Middle frontal gyrus (tissue), 1 donor: ENCODE results near the gene PRKAR2A.

Source experiments
- DNase-seq: peaks from one replicate; pipeline ENCODE4 v3.0.0-alpha.2; 2015; ENCODE audit warnings: low spot score; ENCODE audit errors: extremely low spot score

The PRKAR2A gene

DNA sequence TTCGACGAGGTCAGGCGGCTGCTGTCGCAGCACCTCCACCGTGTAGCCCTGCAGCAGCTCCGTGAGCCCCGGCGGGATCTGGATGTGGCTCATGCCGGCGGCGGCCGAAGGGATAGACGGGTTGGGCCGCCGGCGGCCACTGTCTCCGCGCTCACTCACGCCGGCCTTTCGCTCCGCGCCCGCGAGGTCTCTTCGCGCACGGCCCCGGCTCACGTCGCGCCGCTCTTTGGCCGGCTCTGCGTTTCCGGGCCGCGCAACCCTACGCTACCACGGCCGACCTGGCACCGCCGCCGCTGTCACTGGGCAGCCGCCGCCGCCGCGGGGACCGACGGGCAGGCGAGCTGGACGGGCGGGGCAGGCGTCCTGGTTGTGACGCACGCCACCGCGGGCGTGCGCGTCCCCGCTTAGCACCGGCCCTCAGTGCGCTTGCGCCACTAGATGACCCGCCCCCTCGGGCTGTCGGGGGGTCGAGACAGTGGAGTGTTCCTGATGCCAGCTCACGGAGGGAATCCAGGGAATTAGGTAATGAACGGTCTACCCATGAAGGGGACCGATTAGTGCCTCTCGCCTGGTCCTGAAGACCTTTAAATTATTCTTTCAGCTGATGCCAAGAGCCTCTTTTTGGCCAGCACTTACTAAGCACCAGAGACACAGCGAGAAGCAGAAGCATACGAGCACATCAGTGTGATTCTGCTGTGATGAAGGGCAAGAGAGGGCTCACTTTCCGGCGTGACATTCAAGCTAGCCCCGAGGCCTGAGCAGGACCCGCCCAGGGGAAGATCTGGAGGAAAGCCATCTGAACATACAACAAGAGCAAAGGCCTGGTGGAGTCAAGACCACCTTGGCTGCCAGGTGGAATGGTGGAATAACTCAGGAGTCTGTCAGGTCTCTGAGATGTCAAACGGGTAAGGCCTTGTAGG lies at the start of gene PRKAR2A:
PRKAR2A (minus strand) TSS at position 371 of the 920 bp plus-strand sequence; CDS start at position 93, 278 bp downstream.
- DNase-seq: peak; percentile 95

- no peak for DNase-seq
Observed at GRCh38 chr3:48896936-48897335, 49.3 kb upstream of the PRKAR2A start.

DNA sequence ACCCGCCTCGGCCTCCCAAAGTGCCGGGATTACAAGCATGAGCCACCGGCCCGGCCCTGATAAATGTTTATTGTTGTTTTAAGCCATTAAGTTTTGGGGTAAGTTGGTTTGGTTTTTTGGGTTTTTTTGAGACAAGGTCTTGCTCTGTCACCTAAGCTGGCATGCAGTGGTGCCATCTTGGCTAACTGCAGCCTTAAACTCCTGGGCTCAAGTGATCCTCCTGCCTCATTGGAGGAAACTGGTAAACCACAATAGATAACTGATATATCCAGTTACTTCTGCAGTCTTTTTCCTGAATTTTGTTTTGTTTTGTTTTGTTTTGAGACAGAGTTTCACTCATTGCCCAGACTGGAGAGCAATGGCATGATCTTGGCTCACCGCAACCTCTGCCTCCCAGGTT lies 46.8 kb upstream of the PRKAR2A start:
- no peak for DNase-seq

- DNase-seq: no peak
Observed at GRCh38 chr3:48891606-48892005, 43.9 kb upstream of the PRKAR2A start.

GRCh38 chr3:48885753-48886152 lies 38.1 kb upstream of the PRKAR2A start:
- no peak for DNase-seq

- DNase-seq: no peak
Observed at GRCh38 chr3:48881652-48882114, 34.0 kb upstream of the PRKAR2A start.

- no peak for DNase-seq
Observed at GRCh38 chr3:48881006-48881405, 33.3 kb upstream of the PRKAR2A start.

DNA sequence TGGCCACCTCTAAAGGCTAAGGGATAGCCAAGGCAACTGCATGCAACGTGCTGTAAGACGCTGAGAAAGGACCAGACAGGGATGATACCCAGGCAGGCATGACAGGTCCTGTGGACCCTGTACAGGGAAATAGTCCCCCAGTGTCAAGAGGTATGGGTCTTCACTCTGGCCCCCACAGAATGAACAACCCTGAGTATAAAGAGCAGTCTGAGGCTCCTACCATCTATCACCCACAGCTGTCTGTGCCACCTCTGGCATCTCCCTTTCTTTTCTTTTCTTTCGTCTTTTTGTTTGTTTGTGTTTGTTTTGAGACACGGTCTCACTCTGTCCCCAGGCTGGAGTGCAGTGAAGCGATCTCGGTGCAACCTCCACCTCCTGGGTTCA lies 32.3 kb upstream of the PRKAR2A start:
- no peak for DNase-seq

GRCh38 chr3:48879307-48879993 lies 31.8 kb upstream of the PRKAR2A start:
- no peak for DNase-seq

- DNase-seq: no peak
Observed at GRCh38 chr3:48877671-48878070, 30.0 kb upstream of the PRKAR2A start.

DNA sequence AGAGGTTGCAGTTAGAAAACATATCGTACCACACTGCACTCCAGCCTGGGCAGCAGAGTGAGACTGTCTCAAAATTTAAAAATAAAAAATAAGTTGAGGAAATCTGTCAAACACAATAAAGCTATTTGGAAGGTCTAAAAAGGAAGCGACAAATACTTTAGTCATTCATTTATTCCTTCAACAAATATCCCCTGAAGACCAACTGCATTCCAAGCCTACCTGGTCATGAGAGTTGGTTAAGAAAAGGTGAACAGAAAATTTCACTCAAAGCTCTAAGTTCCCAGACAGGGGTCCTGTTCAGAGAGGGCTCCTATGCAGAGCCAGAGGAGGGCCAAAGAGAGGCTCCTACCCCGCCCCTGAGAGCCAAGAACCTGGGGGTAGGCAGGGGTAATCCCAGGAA lies 15.4 kb upstream of the PRKAR2A start:
- DNase-seq: no peak

DNA sequence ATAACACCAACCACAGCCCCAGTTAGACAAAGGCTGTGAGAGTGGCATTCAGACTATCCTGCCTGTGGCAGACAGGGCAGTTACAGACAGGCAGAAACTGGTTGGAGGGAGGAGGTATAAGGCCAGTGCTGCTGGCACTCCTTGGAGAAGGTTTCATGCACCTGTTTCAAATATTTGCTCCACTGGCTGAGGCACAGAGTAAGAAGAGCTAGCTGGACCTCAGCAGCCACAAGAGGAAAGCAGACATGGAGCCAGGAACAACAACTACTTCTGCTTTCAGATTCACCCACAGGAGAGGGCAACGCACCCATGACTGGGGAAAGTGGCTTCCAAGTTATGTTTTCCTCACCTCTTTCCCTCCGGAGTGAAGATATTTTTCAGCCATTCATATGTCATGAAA lies 11.5 kb upstream of the PRKAR2A start:
- no peak for DNase-seq

- no peak for DNase-seq
Observed at GRCh38 chr3:48858709-48859108, 11.0 kb upstream of the PRKAR2A start.

- DNase-seq: no peak
Observed at GRCh38 chr3:48857641-48858040, 10.0 kb upstream of the PRKAR2A start.

- no peak for DNase-seq
Observed at GRCh38 chr3:48856469-48856868, 8.8 kb upstream of the PRKAR2A start.

DNA sequence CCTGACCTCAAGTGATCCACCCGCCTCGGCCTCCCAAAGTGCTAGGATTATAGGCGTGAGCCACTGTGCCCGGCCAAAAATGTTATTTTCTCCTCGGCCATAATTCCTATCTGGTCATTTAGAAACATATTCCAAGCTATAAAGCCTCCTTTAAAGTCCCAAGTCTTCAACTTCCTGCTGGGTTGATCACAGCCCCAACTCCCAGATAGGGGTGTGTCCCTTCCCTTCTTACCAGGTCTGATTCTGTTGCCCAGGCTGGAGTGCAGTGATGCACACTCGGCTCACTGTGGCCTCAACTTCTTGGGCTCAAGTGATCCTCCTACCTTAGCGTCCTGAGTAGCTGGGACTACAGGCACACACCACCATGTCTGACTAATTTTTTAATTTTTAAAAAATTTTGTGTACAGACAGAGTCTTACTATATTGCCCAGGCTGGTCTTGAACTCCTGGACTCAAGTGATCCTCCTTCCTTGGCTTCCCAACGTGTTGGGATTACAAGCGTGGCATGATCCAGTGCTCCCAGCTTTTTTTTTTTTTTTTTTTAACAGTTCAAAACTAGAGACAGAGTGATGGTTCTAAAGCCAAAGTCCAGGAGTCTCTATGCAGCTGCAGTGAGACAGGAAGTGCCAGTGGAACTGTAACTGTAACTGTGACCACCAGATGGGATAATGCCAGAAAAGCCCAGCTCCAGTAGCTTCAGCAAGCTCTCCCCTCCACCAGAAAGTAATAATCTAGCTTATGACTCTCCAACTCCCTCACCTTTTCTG lies 8.2 kb upstream of the PRKAR2A start:
- DNase-seq: no peak

DNA sequence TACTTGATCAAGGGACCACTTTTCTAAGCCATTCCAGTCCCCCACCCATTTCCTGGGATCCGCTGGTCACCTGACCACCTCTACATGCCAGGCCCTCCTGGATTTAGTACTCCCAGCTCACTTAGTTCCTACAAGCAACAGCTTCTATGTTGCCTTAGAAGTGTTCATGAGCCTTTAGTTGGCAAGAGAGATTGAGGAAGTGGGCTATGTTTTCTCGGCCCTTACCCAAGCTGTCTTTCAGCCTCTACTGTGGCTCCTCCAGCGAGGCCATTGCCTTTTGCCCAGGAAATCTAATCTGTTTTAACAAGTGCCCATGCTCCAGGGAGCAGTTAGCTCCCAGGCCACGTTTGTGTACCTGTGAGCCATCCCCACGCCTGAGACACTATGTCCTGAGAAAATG lies 4.5 kb upstream of the PRKAR2A start:
- DNase-seq: no peak

DNA sequence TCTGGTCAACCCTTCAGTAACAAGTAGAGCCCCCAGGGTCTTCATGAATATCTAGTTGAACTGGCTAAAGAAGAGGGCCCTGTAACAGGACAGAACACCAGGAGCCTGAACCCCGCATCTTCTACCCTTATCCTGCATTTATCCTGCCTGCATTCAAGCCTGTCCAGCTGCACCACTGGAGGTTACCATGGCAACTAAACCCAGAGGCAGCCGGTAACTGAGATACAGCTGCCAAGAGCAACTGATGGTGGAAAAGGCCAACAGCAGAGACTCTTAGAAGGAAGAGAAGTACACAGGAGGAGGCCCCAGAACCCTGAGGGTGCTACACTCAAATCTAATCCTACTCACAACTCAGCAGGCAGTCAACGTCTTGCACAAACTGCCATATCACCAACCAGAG lies 3.7 kb upstream of the PRKAR2A start:
- no peak for DNase-seq

DNA sequence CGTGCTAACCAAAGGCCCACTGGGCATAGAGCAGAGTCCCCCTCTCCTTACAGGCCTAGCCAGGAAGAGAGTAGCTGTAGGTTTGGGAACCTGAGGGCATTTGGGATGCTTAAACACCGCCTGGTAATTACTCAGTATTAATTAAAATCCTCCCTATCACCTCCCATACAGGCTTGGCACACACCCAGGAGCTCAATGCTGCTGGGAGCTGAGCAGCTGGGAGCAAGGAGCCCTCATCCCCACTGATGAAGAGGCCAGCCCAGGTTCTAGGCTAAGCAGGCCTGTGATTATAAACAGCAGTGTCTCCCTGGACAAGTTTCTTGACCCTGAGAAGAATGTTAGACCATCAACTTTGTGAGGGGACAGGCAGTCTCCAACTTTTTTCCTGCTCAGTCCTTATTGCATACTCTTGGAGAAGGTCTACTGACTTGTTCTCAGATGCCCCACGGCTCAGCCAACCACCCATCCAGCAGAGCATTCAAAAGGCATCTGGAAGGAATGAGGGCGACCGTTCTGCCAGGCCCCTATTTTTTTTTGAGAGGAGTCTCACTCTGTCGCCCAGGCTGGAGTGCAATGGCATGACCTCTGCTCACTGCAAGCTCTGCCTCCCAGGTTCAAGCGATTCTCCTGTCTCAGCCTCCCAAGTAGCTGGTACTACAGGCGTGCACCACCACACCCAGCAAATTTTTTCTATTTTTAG lies 1.3 kb upstream of the PRKAR2A start:
- DNase-seq: no peak

DNA sequence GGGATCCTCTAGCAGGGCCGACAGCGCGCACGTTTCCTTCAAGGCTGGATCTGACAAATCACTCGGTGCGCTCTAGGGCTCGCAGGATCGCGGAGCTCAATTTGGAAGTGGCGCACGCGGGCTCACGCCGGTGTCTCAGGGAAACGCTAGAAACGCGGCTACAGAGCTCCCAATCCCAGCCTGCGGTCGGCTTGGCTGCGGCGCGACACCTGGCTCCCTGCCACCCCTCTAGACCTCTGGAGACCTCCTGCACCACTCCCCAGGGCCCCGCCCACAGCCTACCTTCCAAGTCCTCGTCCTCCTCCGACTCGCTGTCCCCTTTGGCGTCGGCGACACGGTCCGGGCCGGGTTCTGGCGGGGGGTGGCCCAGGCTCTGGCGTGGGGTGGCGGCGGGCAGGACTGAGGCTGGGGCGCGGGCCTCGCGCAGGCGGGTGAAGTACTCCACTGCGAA lies 596 bp downstream of the PRKAR2A start:
- peak; percentile 37 for DNase-seq

GRCh38 chr3:48845170-48845569 lies 2.5 kb downstream of the PRKAR2A start:
- no peak for DNase-seq
